GM23338 (cell line): ENCODE data around the gene SRSF9.

Experiments used
- CREB1 ChIP-seq: fragments of 250-450 bp; sonication (Bioruptor Pico); IDR thresholded peaks from 2 replicates; pipeline ENCODE4 v1.5.0; 2020; ENCODE audit warnings: low read depth, mild to moderate bottlenecking, moderate library complexity
- EZH2 ChIP-seq: fragments of 200-600 bp; sonication (generic); IDR thresholded peaks from one replicate; pipeline ENCODE4 v1.8.0; 2017; ENCODE audit warnings: antibody characterized with exemption, mild to moderate bottlenecking, low read depth; ENCODE audit not compliant: unreplicated experiment
- EZH2phosphoT487 ChIP-seq: fragments of 200-600 bp; sonication (generic); IDR thresholded peaks from one replicate; pipeline ENCODE4 v1.8.1; 2018; ENCODE audit warnings: antibody characterized with exemption; ENCODE audit not compliant: unreplicated experiment
- JUNB ChIP-seq: IDR thresholded peaks from one replicate; pipeline ENCODE4 v1.6.1; 2016; ENCODE audit warnings: antibody characterized with exemption; ENCODE audit not compliant: unreplicated experiment
- POLR2AphosphoS5 ChIP-seq: IDR thresholded peaks from 2 replicates; pipeline ENCODE4 v1.6.1; 2016; ENCODE audit warnings: antibody characterized with exemption, low read depth
- REST ChIP-seq: IDR thresholded peaks from one replicate; pipeline ENCODE4 v1.6.1; 2018; ENCODE audit warnings: antibody characterized with exemption; ENCODE audit not compliant: unreplicated experiment
- TF ChIP-seq, protein P1 (sequence below), 2 experiments: fragments of 200-600 bp in 1 of 2; sonication (generic) in 1 of 2; conservative IDR thresholded peaks; 2 replicates each; pipeline versions ENCODE4 v1.5.1 to v1.6.1; 2016 to 2017; ENCODE audit warnings: antibody characterized with exemption in 2 of 2, low read depth in 2 of 2, mild to moderate bottlenecking in 2 of 2, moderate library complexity in 1 of 2
- TF ChIP-seq, protein P2 (sequence below): IDR thresholded peaks from 2 replicates; pipeline ENCODE4 v1.6.1; 2016; ENCODE audit warnings: antibody characterized with exemption

GRCh38 chr12:120467439-120467838 lies 2.1 kb downstream of the SRSF9 start:
- no peak for TF ChIP-seq EZH2phosphoT487
- TF ChIP-seq, protein P1, sequence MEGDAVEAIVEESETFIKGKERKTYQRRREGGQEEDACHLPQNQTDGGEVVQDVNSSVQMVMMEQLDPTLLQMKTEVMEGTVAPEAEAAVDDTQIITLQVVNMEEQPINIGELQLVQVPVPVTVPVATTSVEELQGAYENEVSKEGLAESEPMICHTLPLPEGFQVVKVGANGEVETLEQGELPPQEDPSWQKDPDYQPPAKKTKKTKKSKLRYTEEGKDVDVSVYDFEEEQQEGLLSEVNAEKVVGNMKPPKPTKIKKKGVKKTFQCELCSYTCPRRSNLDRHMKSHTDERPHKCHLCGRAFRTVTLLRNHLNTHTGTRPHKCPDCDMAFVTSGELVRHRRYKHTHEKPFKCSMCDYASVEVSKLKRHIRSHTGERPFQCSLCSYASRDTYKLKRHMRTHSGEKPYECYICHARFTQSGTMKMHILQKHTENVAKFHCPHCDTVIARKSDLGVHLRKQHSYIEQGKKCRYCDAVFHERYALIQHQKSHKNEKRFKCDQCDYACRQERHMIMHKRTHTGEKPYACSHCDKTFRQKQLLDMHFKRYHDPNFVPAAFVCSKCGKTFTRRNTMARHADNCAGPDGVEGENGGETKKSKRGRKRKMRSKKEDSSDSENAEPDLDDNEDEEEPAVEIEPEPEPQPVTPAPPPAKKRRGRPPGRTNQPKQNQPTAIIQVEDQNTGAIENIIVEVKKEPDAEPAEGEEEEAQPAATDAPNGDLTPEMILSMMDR (conservative IDR thresholded peaks at IDR 0.05; ENCODE audit: low read depth in 2 of 2): no peak
- TF ChIP-seq EZH2: no peak
- TF ChIP-seq, protein P2, sequence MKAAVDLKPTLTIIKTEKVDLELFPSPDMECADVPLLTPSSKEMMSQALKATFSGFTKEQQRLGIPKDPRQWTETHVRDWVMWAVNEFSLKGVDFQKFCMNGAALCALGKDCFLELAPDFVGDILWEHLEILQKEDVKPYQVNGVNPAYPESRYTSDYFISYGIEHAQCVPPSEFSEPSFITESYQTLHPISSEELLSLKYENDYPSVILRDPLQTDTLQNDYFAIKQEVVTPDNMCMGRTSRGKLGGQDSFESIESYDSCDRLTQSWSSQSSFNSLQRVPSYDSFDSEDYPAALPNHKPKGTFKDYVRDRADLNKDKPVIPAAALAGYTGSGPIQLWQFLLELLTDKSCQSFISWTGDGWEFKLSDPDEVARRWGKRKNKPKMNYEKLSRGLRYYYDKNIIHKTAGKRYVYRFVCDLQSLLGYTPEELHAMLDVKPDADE: no peak
- no peak for TF ChIP-seq REST
- TF ChIP-seq POLR2AphosphoS5: no peak
- TF ChIP-seq JUNB: no peak
- TF ChIP-seq CREB1 (CRISPR knock-in tag): no peak
